ENCODE data around the gene KDM5B. TPM values are rescaled to one million over a fixed set of nuclear protein-coding genes. Genes with fewer than 3 reads are reported as not detected.

Gene KDM5B
- polyA plus RNA-seq, 3 donors = 3.4 to 12.5 (median 10.6) TPM

GRCh38 chr1:202788800-202789199 lies 19.4 kb downstream of the KDM5B start:
- H3K4me1 ChIP-seq (ENCODE audit: control insufficient read depth in 1 of 2, insufficient read depth in 2 of 2, low read length in 2 of 2) = no peaks in the 10 kb centered on the region
- intact Hi-C loops (cut with micrococcal nuclease) = no loop called here
- no peaks in the 10 kb centered on the region for H3K36me3 ChIP-seq (replicated peaks in 1 of 2; ENCODE audit: control insufficient read depth in 1 of 2, insufficient read depth in 2 of 2, low read length in 2 of 2)
- Mint-ChIP-seq H3K36me3 (no peaks in the 10 kb centered on the region), H3K9me3 (no peaks in the 10 kb centered on the region), H3K4me1 (peaks cover 5% of the 10 kb centered on the region), H3K4me3 (no peak overlapping the region), H3K27ac (peak overlapping the region in 2 of 7 donors; percentile 7 to 43), H3K27me3 (ENCODE audit: low read depth in 3 of 3) (no peaks in the 10 kb centered on the region)
- no peak overlapping the region for H3K4me2 ChIP-seq (replicated peaks; ENCODE audit: extremely low read depth, low read length, poor library complexity, severe bottlenecking)
- H3K27me3 ChIP-seq (ENCODE audit: control insufficient read depth in 2 of 2, insufficient read depth in 2 of 2, low read length in 2 of 2) = no peaks in the 10 kb centered on the region
- WGBS (ENCODE audit: insufficient coverage) = no CpG with 5 or more reads among the region's 3 CpGs
- H2AFZ ChIP-seq (ENCODE audit: insufficient read depth, low read depth, low read length, poor library complexity, severe bottlenecking) = no peak overlapping the region
- no peak overlapping the region for H3K27ac ChIP-seq (ENCODE audit: low read depth in 1 of 2, low read length in 2 of 2)
- no peak for DNase-seq
- peaks cover 98% of the 10 kb centered on the region for H4K20me1 ChIP-seq (ENCODE audit: insufficient read depth, low read length)
- TF ChIP-seq CTCF (IDR thresholded peaks at IDR 0.05) = no peak
- H3K9ac ChIP-seq (ENCODE audit: insufficient read depth, low read length, poor library complexity, severe bottlenecking) = no peak overlapping the region
- H3K9me3 ChIP-seq (replicated peaks in 1 of 2; ENCODE audit: control insufficient read depth in 1 of 2, insufficient read depth in 1 of 2, low read length in 2 of 2) = no peaks in the 10 kb centered on the region
- no peak overlapping the region for H3K4me3 ChIP-seq (replicated peaks in 1 of 3; ENCODE audit: low read depth in 2 of 3, low read length in 3 of 3)
- peaks cover 74% of the 10 kb centered on the region for H3K79me2 ChIP-seq (ENCODE audit: insufficient read depth, low read length)

GRCh38 chr1:202786804-202787203 lies 21.4 kb downstream of the KDM5B start:
- Histone ChIP-seq H3K9me3 (replicated peaks in 1 of 2; ENCODE audit: control insufficient read depth in 1 of 2, insufficient read depth in 1 of 2, low read length in 2 of 2) (no peaks in the 10 kb centered on the region), H3K27me3 (ENCODE audit: control insufficient read depth in 2 of 2, insufficient read depth in 2 of 2, low read length in 2 of 2) (no peaks in the 10 kb centered on the region), H3K36me3 (replicated peaks in 1 of 2; ENCODE audit: control insufficient read depth in 1 of 2, insufficient read depth in 2 of 2, low read length in 2 of 2) (no peaks in the 10 kb centered on the region), H2AFZ (ENCODE audit: insufficient read depth, low read depth, low read length, poor library complexity, severe bottlenecking) (no peak overlapping the region), H3K9ac (ENCODE audit: insufficient read depth, low read length, poor library complexity, severe bottlenecking) (no peak overlapping the region), H3K27ac (ENCODE audit: low read depth in 1 of 2, low read length in 2 of 2) (no peak overlapping the region), H3K4me1 (ENCODE audit: control insufficient read depth in 1 of 2, insufficient read depth in 2 of 2, low read length in 2 of 2) (no peaks in the 10 kb centered on the region), H4K20me1 (ENCODE audit: insufficient read depth, low read length) (peaks cover 95% of the 10 kb centered on the region), H3K4me2 (replicated peaks; ENCODE audit: extremely low read depth, low read length, poor library complexity, severe bottlenecking) (no peak overlapping the region), H3K4me3 (replicated peaks in 1 of 3; ENCODE audit: low read depth in 2 of 3, low read length in 3 of 3) (no peak overlapping the region), H3K79me2 (ENCODE audit: insufficient read depth, low read length) (peaks cover 70% of the 10 kb centered on the region)
- Mint-ChIP-seq H3K4me3 (no peak overlapping the region), H3K36me3 (no peaks in the 10 kb centered on the region), H3K9me3 (peaks cover 0 to 2% (median 0%) of the 10 kb centered on the region in 7 donors), H3K27ac (no peak overlapping the region), H3K27me3 (ENCODE audit: low read depth in 3 of 3) (no peaks in the 10 kb centered on the region), H3K4me1 (peaks cover 9% of the 10 kb centered on the region)
- intact Hi-C loops (cut with micrococcal nuclease) = no loop called here
- WGBS (ENCODE audit: insufficient coverage) = 100% methylated on average over 1 of the region's 4 CpGs
- DNase-seq = no peak
- no peak for TF ChIP-seq CTCF (IDR thresholded peaks at IDR 0.05)

All from CD14-positive monocyte (primary cell).